HEK293T (cell line): ENCODE results near the gene ANKRD52.

Experiments used
- BHLHE40 ChIP-seq: fragments of 450-650 bp; IDR thresholded peaks from 2 replicates; pipeline ENCODE4 v1.6.1; 2016; ENCODE audit warnings: mild to moderate bottlenecking, moderate library complexity, borderline replicate concordance
- ELF4 ChIP-seq: fragments of 450-650 bp; IDR thresholded peaks from 2 replicates; pipeline ENCODE4 v1.6.1; 2017; ENCODE audit warnings: antibody characterized with exemption
- FOXK2 ChIP-seq: fragments of 450-650 bp; IDR thresholded peaks from 2 replicates; pipeline ENCODE4 v1.6.1; 2016; ENCODE audit warnings: mild to moderate bottlenecking
- FOXM1 ChIP-seq: fragments of 450-650 bp; IDR thresholded peaks from 2 replicates; pipeline ENCODE4 v1.6.1; 2017; ENCODE audit warnings: mild to moderate bottlenecking, borderline replicate concordance
- HDGF ChIP-seq: fragments of 450-650 bp; IDR thresholded peaks from 2 replicates; pipeline ENCODE4 v1.6.1; 2017; ENCODE audit warnings: antibody characterized with exemption, borderline replicate concordance
- L3MBTL2 ChIP-seq: fragments of 450-650 bp; conservative IDR thresholded peaks from 2 replicates; pipeline ENCODE4 v1.6.1; 2016; ENCODE audit warnings: mild to moderate bottlenecking
- LEF1 ChIP-seq: fragments of 450-650 bp; IDR thresholded peaks from 2 replicates; pipeline ENCODE4 v1.6.1; 2017; ENCODE audit warnings: mild to moderate bottlenecking, borderline replicate concordance
- NFRKB ChIP-seq: fragments of 450-650 bp; IDR thresholded peaks from 2 replicates; pipeline ENCODE4 v1.6.1; 2016; ENCODE audit warnings: mild to moderate bottlenecking, moderate library complexity
- SUZ12 ChIP-seq: fragments of 450-650 bp; IDR thresholded peaks from 2 replicates; pipeline ENCODE4 v1.6.1; 2016; ENCODE audit warnings: mild to moderate bottlenecking
- ZNF384 ChIP-seq: fragments of 450-650 bp; IDR thresholded peaks from 2 replicates; pipeline ENCODE4 v1.6.1; 2016

DNA sequence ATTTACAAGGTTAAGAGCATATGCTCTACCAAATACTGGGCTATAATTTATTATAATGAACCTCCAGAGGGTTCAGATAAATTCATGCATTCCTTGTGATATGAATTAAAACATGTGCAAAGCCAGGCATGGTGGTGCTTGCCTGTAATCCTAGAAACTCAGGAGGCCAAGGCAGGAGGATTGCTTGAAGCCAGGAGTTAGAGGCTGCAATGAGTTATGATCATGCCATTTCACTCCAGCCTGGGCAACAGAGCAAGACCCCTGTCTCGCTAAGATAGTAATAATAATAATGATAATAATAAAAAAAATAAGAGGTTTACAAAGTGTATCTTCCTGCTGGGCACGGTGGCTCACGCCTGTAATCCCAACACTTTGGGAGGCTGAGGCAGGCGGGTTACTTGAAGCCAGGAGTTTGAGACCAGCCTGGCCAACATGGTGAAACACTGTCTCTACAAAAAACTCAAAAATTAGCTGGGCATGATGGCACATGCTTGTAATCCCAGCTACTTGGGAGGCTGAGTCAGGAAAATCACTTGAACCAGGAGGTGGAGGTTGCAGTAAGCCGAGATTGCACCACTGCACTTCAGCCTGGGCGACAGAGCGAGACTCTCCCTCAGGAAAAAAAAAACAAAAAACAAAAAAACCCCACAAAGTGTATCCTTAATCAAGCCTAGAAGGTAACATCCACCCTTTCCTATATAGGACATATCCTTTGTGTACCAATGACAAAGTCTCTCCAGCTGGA is 49.2 kb upstream of the ANKRD52 start:
- no peak for TF ChIP-seq ZNF384
- TF ChIP-seq NFRKB: no peak
- no peak for TF ChIP-seq BHLHE40
- TF ChIP-seq HDGF: no peak
- TF ChIP-seq FOXK2: no peak
- no peak for TF ChIP-seq SUZ12
- no peak for TF ChIP-seq FOXM1
- no peak for TF ChIP-seq LEF1
- no peak for TF ChIP-seq ELF4
- no peak for TF ChIP-seq L3MBTL2
